ENCODE results near the gene MAPK13.
"Not testable (repeated sequence)": the region's sequence is repeated elsewhere in the genome, so short reads cannot be mapped to it uniquely, and the experiment has no call there.

Gene MAPK13

DNA sequence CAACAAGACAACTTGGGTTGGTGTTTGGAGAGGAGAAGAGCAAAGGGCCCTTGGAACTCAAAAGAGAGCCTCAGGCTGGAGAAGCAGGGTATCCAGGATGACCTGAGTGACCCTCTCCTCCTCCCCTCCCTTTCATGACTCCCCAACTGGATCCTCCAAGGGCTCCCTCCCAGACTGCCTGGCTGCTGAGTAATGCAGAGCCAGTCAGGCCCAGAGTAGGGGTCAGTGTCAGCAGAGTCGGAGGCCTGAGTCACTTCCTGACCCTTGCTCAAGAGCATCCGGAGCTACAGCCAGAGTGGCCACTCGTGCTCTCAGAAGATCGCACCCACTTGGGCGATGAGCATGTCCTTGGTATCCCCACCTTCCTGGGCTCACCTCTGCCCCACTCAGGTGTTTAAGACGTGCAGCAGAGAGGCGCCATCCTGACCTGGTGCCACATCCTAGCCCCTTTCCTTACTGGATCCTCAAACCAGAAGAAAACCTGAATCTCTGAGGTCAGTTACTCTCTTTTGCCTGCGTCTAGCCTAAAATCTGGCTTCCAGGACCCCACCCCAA, 2.8 kb upstream of the MAPK13 start:
- no peak overlapping the region for H3K4me3 Mint-ChIP-seq
- H3K36me3 Mint-ChIP-seq = peaks cover 0 to 4% of the 10 kb centered on the region in 2 donors
- peaks cover 41 to 57% of the 10 kb centered on the region in 2 donors for H3K4me1 Mint-ChIP-seq

DNA sequence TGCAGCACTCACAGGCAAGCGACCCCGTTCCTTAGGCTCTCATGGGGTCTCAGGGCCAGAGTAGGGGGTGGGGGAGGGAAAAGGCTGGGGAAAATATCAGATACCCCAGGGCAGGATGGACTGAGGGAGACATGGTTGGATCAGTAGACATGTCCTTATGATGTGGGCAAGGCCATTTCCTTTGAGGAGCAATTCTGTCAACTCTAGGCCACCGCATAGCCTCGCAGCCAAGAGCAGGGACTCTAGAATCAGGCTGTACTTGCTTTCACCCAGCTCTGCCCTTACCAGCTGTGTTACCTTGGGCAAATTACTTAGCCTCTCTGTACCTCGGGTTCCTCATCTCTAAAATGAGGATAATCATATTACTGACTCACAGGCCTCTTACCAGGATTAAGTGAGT, 2.2 kb upstream of the MAPK13 start:
- DNase-seq (no peak), ATAC-seq (replicated peaks) (no peak)
- Mint-ChIP-seq H3K4me1 (peaks cover 38 to 57% of the 10 kb centered on the region in 2 donors), H3K27ac (no peak overlapping the region), H3K36me3 (peaks cover 5 to 10% of the 10 kb centered on the region in 2 donors), H3K4me3 (no peak overlapping the region), H3K9me3 (no peaks in the 10 kb centered on the region), H3K27me3 (no peaks in the 10 kb centered on the region)

More for the DNA sequence above, 2.8 kb upstream of the MAPK13 start:
- DNase-seq = no peak
- ATAC-seq (replicated peaks) = no peak
- Mint-ChIP-seq H3K9me3 (no peaks in the 10 kb centered on the region), H3K27me3 (no peaks in the 10 kb centered on the region), H3K27ac (no peak overlapping the region)

DNA sequence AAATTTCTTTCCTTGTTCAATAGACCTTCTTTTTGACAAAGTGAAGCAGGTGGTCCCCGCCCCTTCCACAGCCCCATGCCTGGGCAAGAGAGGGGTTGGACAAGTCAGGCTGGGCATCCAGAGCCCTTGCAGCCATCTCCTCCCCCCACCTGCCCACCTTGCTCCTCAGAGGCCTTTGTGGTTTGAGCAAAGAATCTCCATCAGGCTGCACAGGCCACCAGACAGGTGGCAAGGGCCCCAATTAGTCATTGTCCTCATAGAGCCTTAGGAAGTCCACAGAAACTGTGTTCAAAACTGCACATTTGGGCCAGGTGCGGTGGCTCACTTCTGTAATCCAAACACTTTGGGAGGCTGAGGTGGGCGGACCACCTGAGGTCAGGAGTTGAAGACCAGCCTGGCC, 1.5 kb upstream of the MAPK13 start:
- Mint-ChIP-seq H3K27ac (peak overlapping the region; percentile 62), H3K4me1 (peaks cover 36 to 54% of the 10 kb centered on the region in 2 donors), H3K9me3 (no peaks in the 10 kb centered on the region), H3K27me3 (no peaks in the 10 kb centered on the region), H3K36me3 (peaks cover 10 to 17% of the 10 kb centered on the region in 2 donors), H3K4me3 (peak overlapping the region in 1 of 2 donors; percentile 8)
- DNase-seq = no peak
- ATAC-seq (replicated peaks) = no peak

DNA sequence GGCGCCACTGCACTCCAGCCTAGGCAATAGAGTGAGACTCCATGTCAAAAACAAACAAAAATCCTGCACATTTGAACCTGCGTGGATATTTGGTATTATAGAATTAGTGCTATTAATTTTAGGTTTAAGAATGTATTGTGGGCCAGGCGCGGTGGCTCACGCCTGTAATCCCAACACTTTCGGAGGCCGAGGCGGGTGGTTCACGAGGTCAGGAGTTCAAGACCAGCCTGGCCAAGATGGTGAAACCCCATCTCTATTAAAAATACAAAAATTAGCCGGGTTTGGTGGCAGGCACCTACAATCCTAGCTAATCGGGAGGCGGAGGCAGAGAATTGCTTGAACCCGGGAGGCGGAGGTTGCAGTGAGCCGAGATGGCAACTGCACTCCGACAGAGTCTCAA, 979 bp upstream of the MAPK13 start:
- not testable (repeated sequence) for H3K27ac Mint-ChIP-seq; H3K9me3 Mint-ChIP-seq; H3K27me3 Mint-ChIP-seq; DNase-seq; ATAC-seq (replicated peaks)
- Mint-ChIP-seq H3K4me3 (peak overlapping the region; percentile 34 to 63), H3K36me3 (peaks cover 12 to 19% of the 10 kb centered on the region in 2 donors), H3K4me1 (peaks cover 37 to 48% of the 10 kb centered on the region in 2 donors)

DNA sequence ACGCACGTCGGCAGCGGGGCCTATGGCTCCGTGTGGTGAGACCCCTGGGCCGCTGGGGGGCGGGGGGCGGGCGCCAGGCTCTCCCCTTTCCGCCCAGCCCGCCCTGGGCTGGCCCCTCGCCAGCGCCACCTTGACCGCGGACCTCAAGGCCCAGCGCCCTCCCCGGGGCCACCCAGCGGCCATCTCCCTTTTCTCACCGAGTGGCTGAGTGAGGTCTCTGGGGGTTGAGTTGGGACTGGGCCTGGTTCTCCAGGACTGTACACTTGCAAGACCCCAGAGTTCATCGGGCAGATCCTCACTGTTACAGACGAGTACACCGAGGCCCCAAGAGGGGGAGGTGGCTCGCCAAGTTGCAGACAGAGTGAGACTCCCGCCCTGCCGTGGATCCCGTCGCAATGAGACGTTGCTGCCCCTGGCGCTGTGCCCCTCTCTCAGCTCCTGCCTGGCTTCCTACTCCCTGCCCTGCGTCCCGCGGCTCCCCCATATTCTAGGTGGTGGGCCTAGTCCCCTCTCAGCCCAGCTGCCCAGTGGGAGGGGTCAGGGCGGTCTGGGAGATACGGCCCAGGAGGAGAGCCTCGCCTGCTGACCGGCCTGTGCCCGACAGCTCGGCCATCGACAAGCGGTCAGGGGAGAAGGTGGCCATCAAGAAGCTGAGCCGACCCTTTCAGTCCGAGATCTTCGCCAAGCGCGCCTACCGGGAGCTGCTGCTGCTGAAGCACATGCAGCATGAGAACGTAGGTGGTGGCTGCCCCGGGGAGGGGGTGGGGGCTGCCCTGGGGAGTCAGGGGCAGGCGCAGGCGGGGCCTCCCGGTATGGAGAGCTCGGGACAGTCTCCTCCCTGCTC, 576 bp downstream of the MAPK13 start:
- peak overlapping the region; percentile 94 for H3K27ac Mint-ChIP-seq
- DNase-seq (peak; percentile 59), ATAC-seq (replicated peaks) (peak; percentile 64)
- H3K27me3 Mint-ChIP-seq = no peaks in the 10 kb centered on the region
- peaks cover 22 to 32% of the 10 kb centered on the region in 2 donors for H3K36me3 Mint-ChIP-seq
- H3K4me1 Mint-ChIP-seq = peaks cover 45 to 55% of the 10 kb centered on the region in 2 donors
- H3K9me3 Mint-ChIP-seq = no peaks in the 10 kb centered on the region
- H3K4me3 Mint-ChIP-seq = peak overlapping the region; percentile 86 to 88

DNA sequence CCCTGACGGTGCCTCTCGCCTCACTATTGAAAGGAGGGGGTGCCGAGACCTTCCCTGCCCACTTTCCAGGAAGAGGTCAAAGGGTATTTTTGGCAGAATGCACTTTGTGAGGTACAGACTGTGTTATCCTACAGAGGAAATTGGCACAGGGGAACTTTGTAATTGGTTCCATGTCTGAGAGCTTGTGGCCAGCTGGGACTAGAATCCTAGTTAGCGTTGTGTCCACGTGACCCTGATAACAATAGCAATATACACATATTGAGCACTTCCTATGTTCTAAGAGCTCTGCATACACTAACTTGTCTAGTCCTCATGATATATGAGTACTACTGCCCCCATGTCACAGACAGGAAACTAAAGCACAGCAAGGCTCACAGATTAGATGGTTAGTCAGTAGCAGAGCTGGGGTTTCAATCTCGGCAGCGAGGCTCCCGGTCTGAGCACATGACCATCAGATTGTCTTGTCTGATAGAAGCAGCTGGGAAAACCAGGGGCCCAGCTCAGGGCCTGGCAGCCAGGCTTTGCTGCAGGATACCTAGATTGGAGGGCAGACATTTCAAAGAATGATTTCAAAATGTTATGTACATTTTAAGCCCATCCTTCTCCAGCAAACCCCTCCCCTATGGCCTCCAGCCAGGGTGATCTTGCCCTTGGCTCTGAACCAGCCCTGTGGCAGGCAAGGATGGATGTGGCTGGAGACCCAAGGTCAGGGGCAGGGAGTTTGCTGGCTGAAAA, 1.4 kb downstream of the MAPK13 start:
- DNase-seq (no peak), ATAC-seq (replicated peaks) (peak; percentile 64)
- Mint-ChIP-seq H3K4me1 (peaks cover 46 to 61% of the 10 kb centered on the region in 2 donors), H3K36me3 (peaks cover 23 to 38% of the 10 kb centered on the region in 2 donors), H3K27me3 (no peaks in the 10 kb centered on the region), H3K27ac (peak overlapping the region; percentile 94), H3K4me3 (peak overlapping the region; percentile 86 to 88), H3K9me3 (no peaks in the 10 kb centered on the region)

DNA sequence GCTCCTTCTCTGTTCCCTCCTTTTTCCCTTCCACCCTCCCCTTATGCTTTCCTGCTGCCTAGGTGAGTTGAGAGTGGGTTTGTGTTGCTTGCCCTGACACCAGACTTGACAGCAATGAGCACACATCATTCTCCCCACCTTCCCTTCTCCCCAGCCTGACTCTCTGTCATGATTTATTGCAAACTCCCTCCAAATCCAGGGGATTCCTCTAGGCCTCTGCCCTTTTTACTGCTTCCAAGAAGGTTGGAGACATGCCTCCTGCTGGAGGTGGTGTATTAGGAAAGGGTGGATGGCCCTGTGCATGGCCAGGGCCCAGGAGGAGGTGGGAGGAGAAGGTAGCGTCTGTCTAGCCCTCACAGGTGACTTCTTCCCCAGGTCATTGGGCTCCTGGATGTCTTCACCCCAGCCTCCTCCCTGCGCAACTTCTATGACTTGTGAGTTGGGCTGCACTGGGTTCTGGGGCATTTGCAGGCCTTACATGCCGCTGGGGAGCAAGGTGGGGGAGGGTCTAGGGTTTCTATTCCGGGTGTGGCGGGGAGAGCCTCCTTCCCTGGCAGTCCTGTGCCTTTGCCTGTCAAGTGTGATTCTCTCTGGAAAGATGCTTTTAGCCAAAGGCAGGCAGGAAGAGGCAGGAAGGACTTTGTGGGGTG, 2.1 kb downstream of the MAPK13 start:
- H3K36me3 Mint-ChIP-seq = peaks cover 28 to 45% of the 10 kb centered on the region in 2 donors
- DNase-seq (no peak), ATAC-seq (replicated peaks) (no peak)
- peak overlapping the region; percentile 86 to 88 for H3K4me3 Mint-ChIP-seq
- no peaks in the 10 kb centered on the region for H3K27me3 Mint-ChIP-seq
- peaks cover 44 to 63% of the 10 kb centered on the region in 2 donors for H3K4me1 Mint-ChIP-seq
- H3K27ac Mint-ChIP-seq = peak overlapping the region; percentile 94
- H3K9me3 Mint-ChIP-seq = no peaks in the 10 kb centered on the region

DNA sequence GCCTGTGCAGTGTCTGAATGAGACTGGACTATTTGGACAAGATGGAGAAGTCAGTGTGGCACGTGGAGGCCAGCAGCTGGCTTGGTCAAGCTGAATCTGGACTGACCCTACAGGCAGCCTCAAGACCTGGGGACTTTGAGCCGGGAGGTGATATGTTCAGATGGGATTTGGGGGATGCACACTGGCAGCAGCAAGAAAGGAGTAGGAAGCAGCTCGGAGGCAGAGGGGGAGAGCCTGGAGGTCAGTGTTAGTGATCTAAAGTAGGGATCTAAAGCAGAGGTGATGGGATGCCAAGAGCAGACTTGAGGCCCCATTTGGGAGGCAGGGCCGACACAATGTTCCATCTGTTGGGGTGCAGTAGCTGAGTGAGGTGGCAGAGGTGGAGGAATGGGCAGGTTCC, 2.8 kb downstream of the MAPK13 start:
- Mint-ChIP-seq H3K9me3 (no peaks in the 10 kb centered on the region), H3K27ac (peak overlapping the region; percentile 38), H3K4me1 (peaks cover 44 to 64% of the 10 kb centered on the region in 2 donors), H3K36me3 (peaks cover 29 to 49% of the 10 kb centered on the region in 2 donors), H3K4me3 (no peak overlapping the region), H3K27me3 (no peaks in the 10 kb centered on the region)
- ATAC-seq (replicated peaks) (no peak), DNase-seq (no peak)

DNA sequence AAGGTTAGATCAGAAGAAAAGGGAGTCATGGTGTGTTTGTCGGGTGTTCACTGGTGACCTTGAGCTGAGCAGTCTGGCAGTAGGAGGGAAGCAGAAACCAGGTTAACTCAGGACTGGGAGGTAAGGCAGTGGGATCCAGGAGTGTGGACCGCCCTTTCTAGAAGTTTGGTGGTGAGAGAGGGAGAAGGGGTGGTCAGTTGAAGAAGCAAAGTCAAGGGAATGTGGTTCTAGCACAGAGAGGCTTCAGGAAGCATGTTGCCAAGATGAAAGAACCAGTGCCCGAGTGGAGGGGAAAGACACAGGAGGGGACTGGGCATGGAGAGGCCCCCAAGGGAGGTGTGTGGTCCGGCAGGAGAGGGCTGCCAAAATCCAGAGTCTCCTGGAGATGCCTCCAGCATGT, 3.6 kb downstream of the MAPK13 start:
- Mint-ChIP-seq H3K27ac (peak overlapping the region; percentile 0), H3K36me3 (peaks cover 29 to 54% of the 10 kb centered on the region in 2 donors), H3K9me3 (no peaks in the 10 kb centered on the region), H3K27me3 (no peaks in the 10 kb centered on the region), H3K4me3 (no peak overlapping the region), H3K4me1 (peaks cover 41 to 61% of the 10 kb centered on the region in 2 donors)
- DNase-seq (no peak), ATAC-seq (replicated peaks) (no peak)

DNA sequence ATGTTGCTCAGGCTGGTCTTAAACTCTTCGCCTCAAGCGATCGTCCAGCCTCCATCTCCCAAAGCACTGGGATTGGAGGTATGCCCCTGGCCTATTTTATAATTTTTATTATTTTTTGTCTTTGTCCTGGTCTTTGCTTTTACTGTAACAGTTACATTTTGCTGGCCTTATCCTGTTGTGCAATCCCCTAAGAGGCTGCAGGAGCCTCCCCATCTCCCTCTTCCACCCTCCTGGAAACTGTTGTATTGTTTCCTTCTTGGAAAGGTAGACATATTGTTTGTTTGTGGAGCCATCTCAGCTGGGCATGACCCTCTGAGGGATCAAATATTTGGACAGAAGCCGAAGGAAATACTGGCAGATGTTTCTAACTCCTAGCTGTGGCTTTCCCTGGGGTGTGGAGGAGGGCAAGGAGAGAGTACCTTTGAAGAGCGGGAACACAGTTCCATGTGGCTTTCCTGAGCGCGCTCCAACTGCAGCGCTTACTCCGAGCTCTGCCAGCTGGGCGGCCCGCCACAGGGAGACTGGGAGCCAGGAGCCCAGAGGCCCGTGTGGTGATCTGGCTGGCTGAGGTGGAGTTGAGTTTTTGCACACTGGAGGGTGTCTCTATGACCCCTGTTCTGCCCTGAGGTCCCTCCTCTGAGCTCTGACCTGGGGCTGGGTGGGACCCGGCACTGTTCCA, 4.9 kb downstream of the MAPK13 start:
- no peak overlapping the region for H3K4me3 Mint-ChIP-seq
- no peaks in the 10 kb centered on the region for H3K9me3 Mint-ChIP-seq
- no peak for ATAC-seq (replicated peaks)
- no peaks in the 10 kb centered on the region for H3K27me3 Mint-ChIP-seq
- peaks cover 39 to 67% of the 10 kb centered on the region in 2 donors for H3K36me3 Mint-ChIP-seq
- no peak for DNase-seq
- peaks cover 44 to 58% of the 10 kb centered on the region in 2 donors for H3K4me1 Mint-ChIP-seq
- no peak overlapping the region for H3K27ac Mint-ChIP-seq

DNA sequence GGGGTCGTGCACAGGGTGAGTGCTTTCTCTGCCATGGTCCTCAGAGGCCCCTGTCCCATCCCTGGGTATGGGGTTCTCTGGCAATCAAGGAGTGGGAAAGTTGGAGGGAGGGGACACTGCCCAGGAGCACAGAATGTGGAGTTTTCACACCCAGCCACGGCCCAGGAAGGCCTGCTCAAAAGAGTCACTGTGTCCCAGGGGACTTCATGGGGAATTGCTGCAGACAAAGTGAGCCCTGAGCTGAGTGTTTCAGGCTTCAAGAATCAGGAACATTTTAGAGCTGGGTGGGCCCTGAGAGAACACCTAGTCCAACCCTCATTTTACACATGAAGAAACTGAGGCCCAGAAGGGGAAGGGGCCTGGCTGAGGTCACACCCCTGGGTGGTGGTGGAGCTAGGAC, 5.7 kb downstream of the MAPK13 start:
- no peaks in the 10 kb centered on the region for H3K27me3 Mint-ChIP-seq
- H3K9me3 Mint-ChIP-seq = no peaks in the 10 kb centered on the region
- peak overlapping the region; percentile 75 for H3K27ac Mint-ChIP-seq
- peak; percentile 27 to 49 for ATAC-seq (replicated peaks)
- H3K36me3 Mint-ChIP-seq = peaks cover 39 to 71% of the 10 kb centered on the region in 2 donors
- peak overlapping the region in 1 of 2 donors; percentile 44 for H3K4me3 Mint-ChIP-seq
- no peak for DNase-seq
- H3K4me1 Mint-ChIP-seq = peaks cover 41 to 58% of the 10 kb centered on the region in 2 donors

DNA sequence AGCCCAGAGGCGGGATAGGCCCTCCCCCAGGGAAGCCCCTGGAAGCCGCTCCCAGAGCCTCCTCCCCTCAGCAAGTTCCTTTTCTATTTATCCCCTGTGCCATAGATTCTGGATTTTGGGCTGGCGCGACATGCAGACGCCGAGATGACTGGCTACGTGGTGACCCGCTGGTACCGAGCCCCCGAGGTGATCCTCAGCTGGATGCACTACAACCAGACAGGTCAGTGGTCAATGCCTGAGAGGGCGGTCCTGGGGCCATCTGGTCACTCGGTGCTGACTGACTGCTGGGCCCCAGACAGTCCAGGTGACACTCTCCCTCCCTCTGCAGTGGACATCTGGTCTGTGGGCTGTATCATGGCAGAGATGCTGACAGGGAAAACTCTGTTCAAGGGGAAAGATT, 6.2 kb downstream of the MAPK13 start:
- peak overlapping the region; percentile 76 for H3K27ac Mint-ChIP-seq
- no peak overlapping the region for H3K4me3 Mint-ChIP-seq
- ATAC-seq (replicated peaks) (no peak), DNase-seq (no peak)
- no peaks in the 10 kb centered on the region for H3K9me3 Mint-ChIP-seq
- no peaks in the 10 kb centered on the region for H3K27me3 Mint-ChIP-seq
- peaks cover 40 to 57% of the 10 kb centered on the region in 2 donors for H3K4me1 Mint-ChIP-seq
- peaks cover 41 to 73% of the 10 kb centered on the region in 2 donors for H3K36me3 Mint-ChIP-seq

DNA sequence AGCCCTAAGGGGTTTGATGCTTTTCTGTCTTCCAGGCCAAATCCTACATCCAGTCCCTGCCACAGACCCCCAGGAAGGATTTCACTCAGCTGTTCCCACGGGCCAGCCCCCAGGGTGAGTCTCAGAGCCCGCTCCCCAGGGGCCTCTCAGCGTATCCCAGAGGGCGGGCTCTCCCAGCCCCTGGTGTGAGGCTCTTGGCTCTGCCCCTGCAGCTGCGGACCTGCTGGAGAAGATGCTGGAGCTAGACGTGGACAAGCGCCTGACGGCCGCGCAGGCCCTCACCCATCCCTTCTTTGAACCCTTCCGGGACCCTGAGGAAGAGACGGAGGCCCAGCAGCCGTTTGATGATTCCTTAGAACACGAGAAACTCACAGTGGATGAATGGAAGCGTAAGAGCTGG, 8.4 kb downstream of the MAPK13 start:
- H3K4me1 Mint-ChIP-seq = peaks cover 35 to 47% of the 10 kb centered on the region in 2 donors

More for the DNA sequence above, 8.4 kb downstream of the MAPK13 start:
- Mint-ChIP-seq H3K9me3 (no peaks in the 10 kb centered on the region), H3K27ac (no peak overlapping the region), H3K4me3 (no peak overlapping the region), H3K36me3 (peaks cover 43 to 69% of the 10 kb centered on the region in 2 donors), H3K27me3 (no peaks in the 10 kb centered on the region)
- DNase-seq (no peak), ATAC-seq (replicated peaks) (no peak)
